ENCODE data around the gene CFAP45.

Gene CFAP45

DNA sequence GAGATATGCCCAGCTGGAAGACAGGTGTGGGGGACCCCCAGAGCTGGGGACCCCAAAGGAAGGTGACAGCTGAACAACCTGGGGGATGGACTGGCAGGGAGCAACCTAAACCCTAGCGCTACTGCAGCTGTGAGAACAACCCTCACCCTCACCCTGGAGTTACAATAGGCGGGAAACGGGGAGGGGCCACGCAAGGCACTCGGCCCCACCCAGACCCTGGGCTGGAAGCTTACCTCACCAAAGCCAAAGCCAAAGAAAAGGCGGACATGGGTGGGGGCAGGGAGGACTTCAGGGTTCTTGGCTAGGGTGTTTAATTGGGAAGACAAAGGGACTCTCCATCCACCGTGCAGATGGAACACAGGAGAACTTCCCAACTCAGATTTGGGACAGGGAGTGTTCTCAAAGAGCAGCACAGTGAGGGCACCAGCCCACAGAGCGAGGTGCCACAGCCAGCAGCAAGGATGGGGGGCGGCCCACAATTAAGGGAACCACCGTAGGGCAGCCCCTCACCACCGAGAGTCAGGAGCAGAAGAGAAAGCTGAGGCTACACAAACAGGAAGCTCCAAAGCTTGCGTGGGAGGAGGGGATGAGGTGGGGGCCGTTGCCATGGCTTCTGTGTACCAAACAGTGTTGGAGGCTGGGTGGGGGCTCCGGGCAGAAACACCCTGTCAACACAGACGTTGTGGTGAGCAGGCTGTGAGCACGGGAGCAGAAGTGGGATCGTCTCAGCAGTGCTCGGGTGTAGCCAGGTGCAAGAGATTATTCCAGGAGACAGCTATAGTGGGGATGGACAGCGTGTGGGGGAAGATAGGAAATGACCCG lies 23.4 kb upstream of the CFAP45 start:
- no peaks in the 10 kb centered on the region for H3K9me3 ChIP-seq
- no peaks in the 10 kb centered on the region for H3K27me3 ChIP-seq
- H3K36me3 ChIP-seq = peaks cover 57% of the 10 kb centered on the region
- TF ChIP-seq Cebpa-rat (IDR thresholded peaks at IDR 0.05) = no peak
- H3K9ac ChIP-seq = peak overlapping the region; percentile 96
- peak overlapping the region; percentile 96 for H3K27ac ChIP-seq
- H3K4me3 ChIP-seq = peak overlapping the region; percentile 96
- peak overlapping the region; percentile 88 for H3K4me2 ChIP-seq
- peaks cover 60% of the 10 kb centered on the region for H4K20me1 ChIP-seq
- peaks cover 67% of the 10 kb centered on the region for H3K4me1 ChIP-seq

DNA sequence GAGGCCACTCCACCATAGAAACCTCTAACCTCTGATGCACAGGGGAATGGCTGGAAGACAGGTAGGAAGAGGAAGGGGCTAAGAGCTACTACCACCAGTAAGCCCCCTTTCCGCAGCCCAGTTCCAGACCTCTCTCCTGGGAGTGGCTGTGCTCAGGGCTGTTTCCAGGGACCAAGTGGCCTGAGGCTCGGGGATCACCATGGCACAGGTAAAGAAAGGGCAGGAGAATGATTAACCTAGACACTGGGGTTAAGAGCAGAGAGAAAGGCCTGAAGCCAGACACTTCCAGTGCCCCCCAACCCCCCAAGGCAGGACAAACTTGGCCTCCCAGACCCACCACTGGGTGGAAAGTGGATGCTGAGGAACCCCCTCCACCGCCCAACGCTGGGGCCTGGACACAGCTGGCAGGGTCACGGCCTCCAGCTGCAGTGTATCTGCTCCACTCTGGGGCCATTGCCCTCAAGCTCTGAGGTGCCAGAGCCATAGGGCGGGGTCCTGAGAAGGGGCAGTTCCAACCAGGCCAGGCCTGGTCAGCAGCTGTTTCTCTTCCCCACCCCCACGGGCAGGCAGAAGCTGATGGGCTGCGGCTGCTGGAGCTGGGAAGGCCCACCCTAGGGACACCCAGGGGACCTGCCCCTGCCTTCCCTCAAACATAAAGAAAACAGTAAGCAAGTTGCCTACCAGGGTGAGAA lies 22.7 kb upstream of the CFAP45 start:
- Histone ChIP-seq H3K9ac (peak overlapping the region; percentile 96), H3K36me3 (peaks cover 57% of the 10 kb centered on the region)

DNA sequence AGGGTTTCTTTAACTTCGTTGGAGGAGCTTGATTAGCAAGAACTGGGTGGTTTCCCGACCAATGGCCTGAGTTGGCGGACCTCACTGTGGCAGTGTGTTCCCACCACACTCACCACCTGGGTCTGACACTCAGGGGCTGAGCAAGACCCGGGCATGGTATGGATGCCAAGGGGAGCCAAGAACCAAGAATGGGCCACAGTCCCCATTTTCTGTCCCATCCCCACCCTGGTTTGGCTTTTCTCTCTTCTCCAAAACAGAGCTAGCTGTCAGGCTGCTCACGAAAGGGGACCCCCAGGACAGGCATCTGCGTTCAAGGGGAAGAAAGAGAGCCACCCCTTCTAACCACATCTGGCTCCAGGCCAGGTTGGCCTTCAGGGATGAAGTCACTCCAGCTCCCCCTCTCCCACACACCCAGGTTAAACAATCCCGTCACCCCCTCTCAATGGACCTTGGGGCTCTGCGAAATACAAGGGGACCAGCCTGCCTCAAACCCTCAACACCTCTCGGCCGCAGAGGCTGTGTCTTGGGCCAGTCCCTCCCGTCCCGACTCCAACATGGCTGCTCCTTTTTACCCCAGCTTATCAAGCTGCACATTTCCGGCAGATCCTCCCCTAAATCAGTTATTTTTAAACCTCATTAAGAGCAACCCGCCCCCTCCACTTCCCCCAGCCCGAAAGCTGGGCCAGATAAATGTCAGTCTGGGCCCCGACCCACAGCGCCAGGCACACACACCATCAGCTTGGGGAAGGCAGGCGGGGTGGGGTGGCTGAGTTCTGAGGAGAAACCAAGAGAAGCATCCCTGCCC lies 21.9 kb upstream of the CFAP45 start:
- H3K4me3 ChIP-seq = peak overlapping the region; percentile 96
- no peaks in the 10 kb centered on the region for H3K27me3 ChIP-seq
- peaks cover 71% of the 10 kb centered on the region for H4K20me1 ChIP-seq
- peak overlapping the region; percentile 88 for H3K4me2 ChIP-seq
- peaks cover 57% of the 10 kb centered on the region for H3K36me3 ChIP-seq
- peak overlapping the region; percentile 96 for H3K9ac ChIP-seq
- no peaks in the 10 kb centered on the region for H3K9me3 ChIP-seq
- TF ChIP-seq Cebpa-rat (IDR thresholded peaks at IDR 0.05) = no peak
- H3K27ac ChIP-seq = peak overlapping the region; percentile 72
- peaks cover 82% of the 10 kb centered on the region for H3K4me1 ChIP-seq

More for the DNA sequence above, 22.7 kb upstream of the CFAP45 start:
- TF ChIP-seq Cebpa-rat (IDR thresholded peaks at IDR 0.05) = no peak
- Histone ChIP-seq H3K9me3 (no peaks in the 10 kb centered on the region), H3K4me3 (peak overlapping the region; percentile 96), H3K4me1 (peaks cover 74% of the 10 kb centered on the region), H3K27ac (peak overlapping the region; percentile 72), H3K27me3 (no peaks in the 10 kb centered on the region), H3K4me2 (peak overlapping the region; percentile 88), H4K20me1 (peaks cover 68% of the 10 kb centered on the region)

DNA sequence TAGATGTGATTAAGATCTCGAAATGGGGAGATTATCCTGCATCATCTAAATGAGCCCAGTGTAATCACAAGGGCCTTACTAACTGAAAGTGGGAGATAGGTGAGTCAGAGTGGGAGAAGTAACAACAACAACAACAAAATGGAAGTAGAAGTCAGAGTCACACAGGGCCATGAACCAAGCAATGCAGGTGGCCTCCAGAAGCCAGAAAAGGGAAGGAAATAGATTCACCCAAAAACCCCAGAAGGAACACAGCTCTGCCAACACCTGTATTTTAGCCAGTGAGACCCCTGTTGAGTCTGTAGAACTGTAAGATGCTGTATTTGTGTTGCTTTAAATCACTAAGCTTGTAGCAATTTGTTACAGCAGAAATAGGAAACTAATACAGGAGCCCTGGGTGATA lies 21.3 kb upstream of the CFAP45 start:
- Histone ChIP-seq H3K4me1 (peaks cover 85% of the 10 kb centered on the region), H3K36me3 (peaks cover 62% of the 10 kb centered on the region), H3K27ac (peak overlapping the region; percentile 72), H3K4me2 (peak overlapping the region; percentile 88), H3K9ac (peak overlapping the region; percentile 96; the same call in 1 of the 2 replicates), H3K9me3 (no peaks in the 10 kb centered on the region), H3K4me3 (peak overlapping the region; percentile 96; the same call in 1 of the 2 replicates), H4K20me1 (peaks cover 71% of the 10 kb centered on the region), H3K27me3 (no peaks in the 10 kb centered on the region)
- no peak for TF ChIP-seq Cebpa-rat (IDR thresholded peaks at IDR 0.05)

DNA sequence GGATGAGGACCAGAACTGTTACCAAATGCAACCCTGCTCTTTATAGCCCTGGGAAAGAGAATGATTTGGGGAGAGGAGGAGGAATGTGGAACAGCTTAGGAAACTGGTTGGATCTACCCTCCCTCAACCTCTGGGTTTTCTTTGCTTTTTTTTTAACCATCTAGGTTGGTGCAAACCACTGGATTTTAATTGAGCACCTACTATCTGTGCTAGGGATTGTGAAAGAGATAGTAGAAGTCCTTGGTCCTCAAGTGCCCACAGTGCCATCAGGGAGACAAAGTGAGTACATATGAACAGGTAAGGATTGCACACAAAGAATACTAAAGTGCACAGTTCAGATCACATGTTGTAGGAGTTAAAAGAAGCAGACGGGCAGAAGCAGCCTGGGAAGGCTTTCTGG lies 20.7 kb upstream of the CFAP45 start:
- Histone ChIP-seq H3K9ac (no peak overlapping the region; the same call in 1 of the 2 replicates), H3K27me3 (no peaks in the 10 kb centered on the region), H3K4me1 (peaks cover 82% of the 10 kb centered on the region), H4K20me1 (peaks cover 71% of the 10 kb centered on the region), H3K36me3 (peaks cover 68% of the 10 kb centered on the region), H3K4me2 (peak overlapping the region; percentile 88; the same call in 1 of the 2 replicates), H3K9me3 (no peaks in the 10 kb centered on the region), H3K27ac (no peak overlapping the region), H3K4me3 (no peak overlapping the region)
- no peak for TF ChIP-seq Cebpa-rat (IDR thresholded peaks at IDR 0.05)

DNA sequence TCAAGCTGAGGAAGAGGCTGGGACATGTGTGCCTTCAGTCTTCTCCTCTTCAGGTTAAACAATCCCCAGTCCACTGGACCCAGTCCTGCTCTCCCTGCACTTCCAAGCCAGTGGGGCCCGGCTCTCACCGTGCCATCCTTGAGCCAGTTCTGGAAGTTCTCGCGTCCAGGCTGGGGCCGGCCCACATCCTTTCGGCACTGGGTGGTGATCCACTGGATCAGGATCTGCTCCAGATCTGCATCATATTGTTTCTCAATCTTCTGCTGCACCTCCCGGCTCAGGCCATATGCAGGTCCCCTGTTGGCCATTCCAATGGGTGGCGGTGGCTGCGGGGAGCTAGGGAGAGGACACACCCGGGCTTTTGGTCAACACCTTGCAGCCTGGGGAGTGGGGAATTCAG lies 20.2 kb upstream of the CFAP45 start:
- 0 out of 2 replicates have a peak overlapping the region, but pooled peaks have one; percentile 14 for H3K4me2 ChIP-seq
- peaks cover 71% of the 10 kb centered on the region for H4K20me1 ChIP-seq
- no peak for TF ChIP-seq Cebpa-rat (IDR thresholded peaks at IDR 0.05)
- H3K4me1 ChIP-seq = peaks cover 81% of the 10 kb centered on the region
- peaks cover 71% of the 10 kb centered on the region for H3K36me3 ChIP-seq
- H3K9me3 ChIP-seq = no peaks in the 10 kb centered on the region
- peak overlapping the region; percentile 49 for H3K27ac ChIP-seq
- no peak overlapping the region for H3K4me3 ChIP-seq
- no peak overlapping the region for H3K9ac ChIP-seq
- H3K27me3 ChIP-seq = no peaks in the 10 kb centered on the region

DNA sequence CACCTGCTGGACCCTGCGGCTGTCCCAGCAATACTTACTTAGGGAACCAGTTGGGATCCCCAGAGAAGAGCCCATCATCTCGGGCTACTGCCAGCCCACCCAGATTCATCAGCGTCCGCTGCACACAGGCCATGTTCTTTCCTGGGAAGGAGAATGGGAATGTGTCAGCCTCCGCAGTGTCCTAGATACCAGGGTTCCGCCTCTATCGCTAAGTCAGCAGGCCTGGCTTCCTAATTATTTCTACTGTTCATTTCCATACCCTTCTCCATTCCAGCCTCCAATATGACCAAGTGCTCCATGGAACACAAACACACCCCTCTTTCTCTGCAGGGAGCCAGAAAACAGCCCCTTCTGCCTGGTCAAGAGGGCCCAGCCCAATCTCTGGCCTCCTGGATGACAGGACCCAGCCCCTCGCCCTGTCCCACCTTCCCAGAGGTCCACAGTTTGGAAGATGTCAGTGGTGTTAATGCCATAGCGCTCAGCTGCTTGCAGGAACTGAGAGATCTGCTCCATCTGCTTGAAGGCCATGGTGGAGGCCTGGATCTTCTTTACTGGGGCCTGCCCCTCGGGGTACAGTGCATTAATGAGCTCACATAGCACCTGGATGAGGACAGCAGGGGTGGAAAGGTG lies 19.4 kb upstream of the CFAP45 start:
- peak overlapping the region; percentile 49; the same call in 1 of the 2 replicates for H3K27ac ChIP-seq
- H3K27me3 ChIP-seq = no peaks in the 10 kb centered on the region
- no peak overlapping the region for H3K9ac ChIP-seq
- TF ChIP-seq Cebpa-rat (IDR thresholded peaks at IDR 0.05) = no peak
- H3K4me2 ChIP-seq = peak overlapping the region; percentile 67
- no peaks in the 10 kb centered on the region for H3K9me3 ChIP-seq
- H3K4me1 ChIP-seq = peaks cover 81% of the 10 kb centered on the region
- H4K20me1 ChIP-seq = peaks cover 71% of the 10 kb centered on the region
- peaks cover 71% of the 10 kb centered on the region for H3K36me3 ChIP-seq
- H3K4me3 ChIP-seq = no peak overlapping the region

- Histone ChIP-seq H3K4me1 (peaks cover 76% of the 10 kb centered on the region), H3K4me2 (peak overlapping the region; percentile 67), H3K27me3 (no peaks in the 10 kb centered on the region), H3K27ac (peak overlapping the region; percentile 35; the same call in 1 of the 2 replicates), H3K9me3 (no peaks in the 10 kb centered on the region), H3K9ac (no peak overlapping the region; the same call in 1 of the 2 replicates), H4K20me1 (peaks cover 63% of the 10 kb centered on the region), H3K36me3 (peaks cover 71% of the 10 kb centered on the region), H3K4me3 (no peak overlapping the region)
- no peak for TF ChIP-seq Cebpa-rat (IDR thresholded peaks at IDR 0.05)
Measured at GRCh38 chr1:159918352-159919200, 18.6 kb upstream of the CFAP45 start.

All from BLaER1 (cell line).